Measurements from ENCODE around the gene HAND2. TPM values are rescaled to one million over a fixed set of nuclear protein-coding genes. Genes with fewer than 3 reads are reported as not detected.

The HAND2 gene
- total and polyA plus RNA-seq, 2 experiments from 2014 or later, result 0.15 TPM; not detected in 1

DNA sequence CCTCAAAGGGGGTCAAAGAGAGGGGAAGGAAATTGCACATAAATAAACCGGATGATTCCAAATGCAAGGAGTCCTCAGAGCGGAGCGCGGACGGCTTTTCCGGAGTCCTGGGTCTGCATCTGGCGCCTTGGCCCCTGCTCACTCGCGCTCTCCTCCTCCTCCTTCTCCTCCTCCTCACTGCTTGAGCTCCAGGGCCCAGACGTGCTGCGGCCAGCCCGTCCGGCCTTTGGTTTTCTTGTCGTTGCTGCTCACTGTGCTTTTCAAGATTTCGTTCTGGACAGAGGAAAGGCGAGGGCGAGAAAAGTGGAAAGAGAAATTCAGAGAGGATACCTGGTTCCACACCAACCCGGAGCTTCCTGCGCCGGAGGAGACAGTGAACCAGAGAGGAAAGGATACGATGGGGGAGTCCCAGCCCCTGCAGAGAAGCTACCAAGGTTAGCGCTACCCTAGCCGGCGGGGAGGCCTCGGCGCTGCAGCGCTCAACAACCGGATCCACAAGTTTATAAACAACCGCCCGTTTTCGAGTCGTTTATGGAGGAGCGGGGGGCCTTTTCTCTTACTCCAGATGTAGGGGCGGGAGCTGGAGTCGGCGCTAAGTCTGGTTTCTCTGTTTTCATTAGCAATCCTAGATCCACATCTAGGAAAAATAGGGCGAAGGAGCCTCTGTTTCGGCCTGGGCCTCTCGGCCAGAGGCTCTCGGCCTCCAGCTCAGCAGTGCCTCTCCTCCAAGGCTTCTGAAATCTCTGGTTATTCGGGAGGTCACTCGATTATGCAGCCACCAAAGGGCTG lies 2.7 kb downstream of the HAND2 start:
- ATAC-seq (peak; percentile 15), DNase-seq (ENCODE audit: low spot score) (peak; percentile 82)
- peaks cover 16% of the 10 kb centered on the region for H4K20me1 ChIP-seq (replicated peaks; ENCODE audit: insufficient read depth)
- TF ChIP-seq EZH2phosphoT487 (IDR thresholded peaks at IDR 0.05; ENCODE audit: unreplicated experiment), result peak; percentile 72
- no peak for TF ChIP-seq ZNF331 (CRISPR knock-in tag; IDR thresholded peaks at IDR 0.05; ENCODE audit: low read depth)
- TF ChIP-seq ZNF114 (CRISPR knock-in tag; IDR thresholded peaks at IDR 0.05), result no peak
- peak; percentile 96 for TF ChIP-seq EZH2 (IDR thresholded peaks at IDR 0.05; ENCODE audit: low read depth, unreplicated experiment)
- TF ChIP-seq, protein P1, sequence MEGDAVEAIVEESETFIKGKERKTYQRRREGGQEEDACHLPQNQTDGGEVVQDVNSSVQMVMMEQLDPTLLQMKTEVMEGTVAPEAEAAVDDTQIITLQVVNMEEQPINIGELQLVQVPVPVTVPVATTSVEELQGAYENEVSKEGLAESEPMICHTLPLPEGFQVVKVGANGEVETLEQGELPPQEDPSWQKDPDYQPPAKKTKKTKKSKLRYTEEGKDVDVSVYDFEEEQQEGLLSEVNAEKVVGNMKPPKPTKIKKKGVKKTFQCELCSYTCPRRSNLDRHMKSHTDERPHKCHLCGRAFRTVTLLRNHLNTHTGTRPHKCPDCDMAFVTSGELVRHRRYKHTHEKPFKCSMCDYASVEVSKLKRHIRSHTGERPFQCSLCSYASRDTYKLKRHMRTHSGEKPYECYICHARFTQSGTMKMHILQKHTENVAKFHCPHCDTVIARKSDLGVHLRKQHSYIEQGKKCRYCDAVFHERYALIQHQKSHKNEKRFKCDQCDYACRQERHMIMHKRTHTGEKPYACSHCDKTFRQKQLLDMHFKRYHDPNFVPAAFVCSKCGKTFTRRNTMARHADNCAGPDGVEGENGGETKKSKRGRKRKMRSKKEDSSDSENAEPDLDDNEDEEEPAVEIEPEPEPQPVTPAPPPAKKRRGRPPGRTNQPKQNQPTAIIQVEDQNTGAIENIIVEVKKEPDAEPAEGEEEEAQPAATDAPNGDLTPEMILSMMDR (conservative IDR thresholded peaks at IDR 0.05; ENCODE audit: low read depth in 2 of 2), result no peak
- peak overlapping the region; percentile 53 for H3K4me3 ChIP-seq
- H3K79me2 ChIP-seq (replicated peaks; ENCODE audit: insufficient read depth), result no peaks in the 10 kb centered on the region
- Mint-ChIP-seq H3K4me1 (peaks cover 67% of the 10 kb centered on the region), H3K4me3 (peak overlapping the region; percentile 51), H3K27ac (no peak overlapping the region), H3K27me3 (ENCODE audit: insufficient read depth, low read depth, poor library complexity) (peaks cover 97% of the 10 kb centered on the region), H3K36me3 (ENCODE audit: low read depth) (peaks cover 2% of the 10 kb centered on the region; the same call in 1 of the 3 replicates), H3K9me3 (peaks cover 7% of the 10 kb centered on the region; the same call in 2 of the 3 replicates)
- peaks cover 23% of the 10 kb centered on the region for H3F3A ChIP-seq (replicated peaks; ENCODE audit: low read depth)
- peak overlapping the region; percentile 74 for H3K4me2 ChIP-seq
- H2AFZ ChIP-seq, result no peak overlapping the region
- peaks cover 99% of the 10 kb centered on the region for H3K27me3 ChIP-seq (ENCODE audit: insufficient read depth)
- no peaks in the 10 kb centered on the region for H3K9me2 ChIP-seq (ENCODE audit: insufficient read depth)
- H3K27ac ChIP-seq (ENCODE audit: low read depth), result no peak overlapping the region
- H3K36me3 ChIP-seq (ENCODE audit: insufficient read depth), result no peaks in the 10 kb centered on the region
- peaks cover 90% of the 10 kb centered on the region for H3K4me1 ChIP-seq (ENCODE audit: insufficient read depth)

DNA sequence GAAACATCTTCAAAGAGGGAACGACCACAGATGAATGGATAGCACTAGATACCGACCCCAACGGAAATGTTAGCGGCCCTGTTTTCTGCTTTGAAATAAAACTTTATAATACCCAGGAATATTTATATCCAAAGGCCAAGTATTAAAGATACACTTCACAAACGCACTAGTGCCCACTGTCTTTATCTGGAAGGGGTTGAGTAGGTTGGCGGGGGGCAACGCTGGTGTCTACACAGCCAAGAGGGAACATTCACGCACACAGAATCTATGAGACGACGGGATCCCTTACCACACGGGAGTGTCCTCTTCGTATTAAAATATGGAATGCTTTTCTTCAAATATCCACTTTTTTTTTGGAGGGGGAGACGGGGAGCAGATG lies 3.3 kb downstream of the HAND2 start:
- Mint-ChIP-seq H3K4me1 (peaks cover 66% of the 10 kb centered on the region), H3K9me3 (peaks cover 7% of the 10 kb centered on the region; the same call in 2 of the 3 replicates), H3K36me3 (ENCODE audit: low read depth) (peaks cover 2% of the 10 kb centered on the region; the same call in 1 of the 3 replicates), H3K27ac (no peak overlapping the region), H3K27me3 (ENCODE audit: insufficient read depth, low read depth, poor library complexity) (peaks cover 97% of the 10 kb centered on the region), H3K4me3 (peak overlapping the region; percentile 51)
- DNase-seq (ENCODE audit: low spot score), result peak; percentile 6
- Histone ChIP-seq H3K4me2 (peak overlapping the region; percentile 74), H3K4me3 (peak overlapping the region; percentile 53), H3K36me3 (ENCODE audit: insufficient read depth) (no peaks in the 10 kb centered on the region), H3F3A (replicated peaks; ENCODE audit: low read depth) (peaks cover 24% of the 10 kb centered on the region), H3K79me2 (replicated peaks; ENCODE audit: insufficient read depth) (no peaks in the 10 kb centered on the region), H3K4me1 (ENCODE audit: insufficient read depth) (peaks cover 88% of the 10 kb centered on the region), H3K27me3 (ENCODE audit: insufficient read depth) (peaks cover 99% of the 10 kb centered on the region), H4K20me1 (replicated peaks; ENCODE audit: insufficient read depth) (peaks cover 13% of the 10 kb centered on the region), H3K9me2 (ENCODE audit: insufficient read depth) (no peaks in the 10 kb centered on the region), H3K27ac (ENCODE audit: low read depth) (no peak overlapping the region), H2AFZ (no peak overlapping the region)
- no peak for ATAC-seq
- peak; percentile 69 for TF ChIP-seq EZH2 (IDR thresholded peaks at IDR 0.05; ENCODE audit: low read depth, unreplicated experiment)
- TF ChIP-seq EZH2phosphoT487 (IDR thresholded peaks at IDR 0.05; ENCODE audit: unreplicated experiment), result peak; percentile 21
- TF ChIP-seq, protein P2, sequence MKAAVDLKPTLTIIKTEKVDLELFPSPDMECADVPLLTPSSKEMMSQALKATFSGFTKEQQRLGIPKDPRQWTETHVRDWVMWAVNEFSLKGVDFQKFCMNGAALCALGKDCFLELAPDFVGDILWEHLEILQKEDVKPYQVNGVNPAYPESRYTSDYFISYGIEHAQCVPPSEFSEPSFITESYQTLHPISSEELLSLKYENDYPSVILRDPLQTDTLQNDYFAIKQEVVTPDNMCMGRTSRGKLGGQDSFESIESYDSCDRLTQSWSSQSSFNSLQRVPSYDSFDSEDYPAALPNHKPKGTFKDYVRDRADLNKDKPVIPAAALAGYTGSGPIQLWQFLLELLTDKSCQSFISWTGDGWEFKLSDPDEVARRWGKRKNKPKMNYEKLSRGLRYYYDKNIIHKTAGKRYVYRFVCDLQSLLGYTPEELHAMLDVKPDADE (IDR thresholded peaks at IDR 0.05), result no peak

All from GM23338 (cell line).